Epithelial cell of alveolus of lung (primary cell): ENCODE measurements around the gene PPP2CA. TPM values are rescaled to one million over a fixed set of nuclear protein-coding genes. Genes with fewer than 3 reads are reported as not detected.

Experiments used
- total RNA-seq: library from RNA; depleted of rRNA; stranded (reverse); fragments of >200 nt; gene quantifications from 2 replicates; pipeline ENCODE4 v1.2.1, GENCODE V29; 2015

The PPP2CA gene
- 58.6 and 156 TPM in 2 replicates for total RNA-seq

DNA sequence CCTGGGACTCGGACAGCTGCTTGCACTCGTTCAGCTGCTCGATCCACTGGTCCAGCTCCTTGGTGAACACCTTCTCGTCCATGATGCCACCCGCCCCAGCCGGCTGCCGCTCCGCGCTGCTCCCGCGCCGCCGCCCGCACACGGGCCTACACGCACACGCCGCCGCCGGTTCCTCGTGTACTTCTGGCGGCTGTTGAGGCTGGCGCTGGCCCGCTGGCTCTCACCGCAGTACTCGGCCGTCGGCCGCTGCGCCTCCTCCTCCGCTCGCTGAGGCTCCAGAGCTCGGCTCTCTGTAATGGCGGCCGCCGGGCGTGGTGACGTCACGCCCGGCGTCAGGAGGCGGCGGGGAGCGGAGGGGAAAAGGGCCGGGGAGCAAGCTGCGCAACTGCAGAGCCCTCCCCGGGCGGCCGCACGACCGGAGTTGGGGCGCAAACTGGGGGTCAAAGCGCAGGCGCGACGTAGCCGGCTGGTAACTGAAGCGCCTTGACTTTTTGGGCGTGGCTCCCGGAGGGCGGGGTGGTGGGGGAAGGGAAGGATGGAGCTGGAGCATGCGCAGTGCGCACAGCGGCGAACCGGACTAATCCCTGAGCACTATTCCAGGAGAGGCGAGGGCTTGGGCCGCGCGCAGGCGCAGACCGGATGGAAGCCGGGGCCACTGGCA lies at the start of gene PPP2CA:
Gene PPP2CA, minus strand, starts transcription at position 294 of the 661 bp plus-strand sequence. Its CDS starts 212 bp downstream, at position 82.

DNA sequence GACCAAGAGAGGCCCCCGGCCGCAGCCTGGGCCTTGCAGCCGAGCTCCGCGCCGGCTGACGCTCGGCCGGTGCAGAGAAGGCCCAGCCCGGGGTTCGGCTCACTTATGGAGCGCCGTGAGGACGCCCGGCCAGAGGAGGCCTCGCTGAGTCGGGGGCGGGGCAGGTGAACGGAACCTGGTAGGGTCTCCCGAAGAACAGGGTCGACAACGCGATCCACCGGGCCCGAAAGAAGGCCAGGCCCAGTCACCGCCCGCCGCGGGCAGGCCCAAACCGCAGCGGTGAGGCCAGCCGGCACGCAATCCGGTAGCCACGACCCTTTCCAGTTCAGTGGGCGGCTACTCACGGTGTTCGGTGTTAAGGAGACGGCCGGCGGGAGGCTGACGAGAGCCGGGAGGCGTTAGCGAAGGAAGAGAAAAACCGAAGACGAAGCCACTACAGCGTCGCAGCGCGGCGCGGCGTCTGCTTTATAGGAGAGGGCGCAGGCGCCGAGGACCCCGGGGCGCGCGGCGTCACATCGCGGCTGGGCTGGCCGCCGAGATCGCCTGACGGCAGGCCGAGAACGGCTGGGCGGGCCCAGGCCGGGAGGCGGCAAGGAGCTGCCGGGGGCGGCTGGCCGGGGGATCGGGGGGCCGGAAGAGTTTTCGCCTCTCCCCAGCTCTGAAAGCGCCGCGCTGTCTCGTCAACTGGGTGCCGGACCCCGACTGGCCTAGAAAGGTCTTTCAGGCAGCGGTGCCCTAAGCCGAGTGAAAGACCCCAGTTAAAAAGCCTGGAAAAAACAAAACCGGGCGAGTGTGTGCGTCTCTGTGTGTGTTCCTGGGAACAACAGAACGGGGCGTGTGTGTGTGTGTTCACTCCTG lies 49.1 kb downstream of the PPP2CA start, which contains the start of gene SKP1:
Gene SKP1, minus strand, starts transcription at position 440 of the 858 bp plus-strand sequence. CDS start 2,928 bp downstream, outside the sequence.

Other genes with a start within 250 kb of the PPP2CA start
- gene VDAC1, start 221.1 kb downstream of the PPP2CA start, total RNA-seq, result 208 and 287 TPM in 2 replicates
- gene TCF7, start 111.4 kb downstream of the PPP2CA start, total RNA-seq, result 0.32 and 3.2 TPM in 2 replicates
- 225 and 277 TPM in 2 replicates for gene SKP1, start 49.1 kb downstream of the PPP2CA start, total RNA-seq
- gene CDKL3, start 141.1 kb upstream of the PPP2CA start, total RNA-seq, result 5.8 and 7.1 TPM in 2 replicates
- 24.8 and 75.1 TPM in 2 replicates for gene UBE2B, start 145.5 kb upstream of the PPP2CA start, total RNA-seq
- gene CDKN2AIPNL, start 185.8 kb upstream of the PPP2CA start, total RNA-seq, result 39.8 and 47.1 TPM in 2 replicates